GM21737 (cell line): Measurements from ENCODE around the gene PROM1.

Experiments
- ATAC-seq: cut with Tn5 transposase; IDR thresholded peaks from one replicate; pipeline ENCODE4 v1.9.1; 2021; ENCODE audit warnings: mild to moderate bottlenecking, moderate library complexity; ENCODE audit not compliant: unreplicated experiment

Gene PROM1

GRCh38 chr4:16066586-16067128, 17.2 kb downstream of the PROM1 start:
- no peak for ATAC-seq

- no peak for ATAC-seq
Observed at GRCh38 chr4:16065066-16065465, 18.8 kb downstream of the PROM1 start.

- no peak for ATAC-seq
Observed at GRCh38 chr4:16062601-16063000, 21.2 kb downstream of the PROM1 start.

- ATAC-seq: no peak
Observed at GRCh38 chr4:16056681-16057385, 27.0 kb downstream of the PROM1 start.

GRCh38 chr4:16055873-16056272, 27.9 kb downstream of the PROM1 start:
- ATAC-seq: no peak

GRCh38 chr4:16055471-16055870, 28.4 kb downstream of the PROM1 start:
- ATAC-seq: no peak

GRCh38 chr4:16052939-16053338, 30.9 kb downstream of the PROM1 start:
- ATAC-seq: no peak

GRCh38 chr4:16051980-16052379, 31.8 kb downstream of the PROM1 start:
- no peak for ATAC-seq

- no peak for ATAC-seq
Observed at GRCh38 chr4:16051132-16051531, 32.7 kb downstream of the PROM1 start.

- no peak for ATAC-seq
Observed at GRCh38 chr4:16050669-16051068, 33.2 kb downstream of the PROM1 start.

GRCh38 chr4:16048619-16049419, 35.0 kb downstream of the PROM1 start:
- ATAC-seq: no peak

- ATAC-seq: no peak
Observed at GRCh38 chr4:16045687-16046086, 38.1 kb downstream of the PROM1 start.

- ATAC-seq: no peak
Observed at GRCh38 chr4:16043642-16044498, 40.0 kb downstream of the PROM1 start.

- ATAC-seq: no peak
Observed at GRCh38 chr4:16039139-16039538, 44.7 kb downstream of the PROM1 start.

GRCh38 chr4:16037901-16038300, 45.9 kb downstream of the PROM1 start:
- no peak for ATAC-seq

- ATAC-seq: no peak
Observed at GRCh38 chr4:16035843-16036242, 48.0 kb downstream of the PROM1 start.

GRCh38 chr4:16034010-16034748, 49.6 kb downstream of the PROM1 start:
- no peak for ATAC-seq

- ATAC-seq: no peak
Observed at GRCh38 chr4:16032396-16032770, 51.4 kb downstream of the PROM1 start.

GRCh38 chr4:16031546-16032395, 52.1 kb downstream of the PROM1 start:
- ATAC-seq: no peak

- ATAC-seq: no peak
Observed at GRCh38 chr4:16029886-16030285, 53.9 kb downstream of the PROM1 start.
